ENCODE results near the gene CCNA1.

GRCh38 chr13:36456577-36456976, 24.3 kb downstream of the CCNA1 start:
- TF ChIP-seq POLR2AphosphoS5 (IDR thresholded peaks at IDR 0.05; ENCODE audit: low read depth, low read length) = no peak
- TF ChIP-seq REST (IDR thresholded peaks at IDR 0.05; ENCODE audit: insufficient read depth in 1 of 2, low read depth in 2 of 2, low read length in 2 of 2) = no peak
- no peak for TF ChIP-seq SIN3A (IDR thresholded peaks at IDR 0.05; ENCODE audit: borderline replicate concordance, insufficient read depth, low read length)
